Trophoblast cell (in vitro differentiated cells and primary cell): ENCODE data around the gene SLC10A7.

ENCODE experiments used
- DNase-seq, 2 donors: peaks; one replicate each; pipeline ENCODE4 v3.0.0-alpha.2; 2016
- H2AFZ ChIP-seq: 2 replicates; pipeline ENCODE4 v1.6.1; 2013; ENCODE audit warnings: low read length, moderate library complexity, mild to moderate bottlenecking; ENCODE audit not compliant: insufficient read depth, poor library complexity
- H2AK5ac ChIP-seq: 2 replicates; pipeline ENCODE4 v1.6.1; 2013; ENCODE audit warnings: mild to moderate bottlenecking, low read length
- H2BK120ac ChIP-seq: 2 replicates; pipeline ENCODE4 v1.6.1; 2013; ENCODE audit warnings: low read length, mild to moderate bottlenecking, moderate library complexity; ENCODE audit not compliant: insufficient read depth, poor library complexity
- H2BK12ac ChIP-seq: 2 replicates; pipeline ENCODE4 v1.6.1; 2013; ENCODE audit warnings: mild to moderate bottlenecking, low read length, moderate library complexity
- H2BK5ac ChIP-seq: 2 replicates; pipeline ENCODE4 v1.6.1; 2013; ENCODE audit warnings: low read length, low read depth, moderate library complexity, mild to moderate bottlenecking; ENCODE audit not compliant: poor library complexity
- H3K14ac ChIP-seq: 2 replicates; pipeline ENCODE4 v1.6.1; 2013; ENCODE audit warnings: mild to moderate bottlenecking, low read length
- H3K18ac ChIP-seq: 2 replicates; pipeline ENCODE4 v1.6.1; 2013; ENCODE audit warnings: mild to moderate bottlenecking, low read length
- H3K23ac ChIP-seq: 2 replicates; pipeline ENCODE4 v1.6.1; 2013; ENCODE audit warnings: low read length
- H3K27ac ChIP-seq: 2 replicates; pipeline ENCODE4 v1.5.1; 2013; ENCODE audit warnings: low read depth, mild to moderate bottlenecking, inconsistent platforms, low read length, moderate library complexity
- H3K27me3 ChIP-seq: 2 replicates; pipeline ENCODE4 v1.6.1; 2013; ENCODE audit warnings: inconsistent platforms, mild to moderate bottlenecking, low read length, moderate library complexity; ENCODE audit not compliant: insufficient read depth
- H3K36me3 ChIP-seq, 2 experiments: 1 replicate in 1 of 2; 2 replicates in 1 of 2; pipeline ENCODE4 v1.6.1; 2013; ENCODE audit warnings: low read length in 2 of 2, mild to moderate bottlenecking in 2 of 2, moderate library complexity in 1 of 2; ENCODE audit not compliant: insufficient read depth in 2 of 2, control insufficient read depth in 1 of 2
- H3K4ac ChIP-seq: 2 replicates; pipeline ENCODE4 v1.6.1; 2013; ENCODE audit warnings: low read depth, mild to moderate bottlenecking, low read length, moderate library complexity
- H3K4me1 ChIP-seq, 2 experiments: 1 replicate in 1 of 2; 2 replicates in 1 of 2; pipeline ENCODE4 v1.6.1; 2013; ENCODE audit warnings: low read length in 2 of 2, mild to moderate bottlenecking in 2 of 2, moderate library complexity in 1 of 2; ENCODE audit not compliant: insufficient read depth in 2 of 2, control insufficient read depth in 1 of 2
- H3K4me2 ChIP-seq: 2 replicates; pipeline ENCODE4 v1.6.1; 2013; ENCODE audit warnings: inconsistent platforms, mild to moderate bottlenecking, low read length, moderate library complexity
- H3K4me3 ChIP-seq: 2 replicates; pipeline ENCODE4 v1.5.1; 2013; ENCODE audit warnings: mild to moderate bottlenecking, low read depth, low read length, inconsistent platforms
- H3K79me1 ChIP-seq: one replicate; pipeline ENCODE4 v1.6.1; 2013; ENCODE audit warnings: low read length
- H3K79me2 ChIP-seq: 2 replicates; pipeline ENCODE4 v1.6.1; 2013; ENCODE audit warnings: low read length, mild to moderate bottlenecking; ENCODE audit not compliant: control insufficient read depth, insufficient read depth, poor library complexity
- H3K9ac ChIP-seq: 2 replicates; pipeline ENCODE4 v1.6.1; 2013; ENCODE audit warnings: mild to moderate bottlenecking, low read length
- H3K9me3 ChIP-seq: 2 replicates; pipeline ENCODE4 v1.6.1; 2013; ENCODE audit warnings: low read depth, mild to moderate bottlenecking, control low read depth, inconsistent platforms, low read length; ENCODE audit not compliant: insufficient read depth
- H4K12ac ChIP-seq: 2 replicates; pipeline ENCODE4 v1.6.1; 2013; ENCODE audit warnings: low read depth, mild to moderate bottlenecking, low read length, moderate library complexity
- H4K8ac ChIP-seq: 2 replicates; pipeline ENCODE4 v1.6.1; 2013; ENCODE audit warnings: low read depth, mild to moderate bottlenecking, low read length, moderate library complexity
- H4K91ac ChIP-seq: one replicate; pipeline ENCODE4 v1.6.1; 2013; ENCODE audit warnings: low read depth, mild to moderate bottlenecking, low read length, moderate library complexity
- WGBS: extraction: QIAGEN DNeasy Blood & Tissue Kit; methylation state at CpG from one replicate; pipeline ENCODE4 v1.1.7; 2013; ENCODE audit warnings: missing lambda C conversion rate; ENCODE audit not compliant: insufficient read length, insufficient coverage; ENCODE audit errors: extremely low coverage; 5-methylcytosine and 5-hydroxymethylcytosine counted together

SLC10A7 gene

GRCh38 chr4:146255463-146255862 lies 266.3 kb downstream of the SLC10A7 start:
- Histone ChIP-seq H3K18ac (no peak overlapping the region), H3K4ac (no peak overlapping the region), H3K27me3 (no peaks in the 10 kb centered on the region), H2AFZ (no peak overlapping the region), H2BK12ac (no peak overlapping the region), H3K4me3 (no peak overlapping the region), H3K79me1 (no peaks in the 10 kb centered on the region), H3K9me3 (no peaks in the 10 kb centered on the region), H3K36me3 (no peaks in the 10 kb centered on the region), H2AK5ac (no peak overlapping the region), H4K12ac (no peak overlapping the region), H2BK5ac (no peak overlapping the region), H3K27ac (no peak overlapping the region), H3K14ac (no peak overlapping the region), H3K9ac (no peak overlapping the region), H3K4me1 (peaks cover 0 to 2% of the 10 kb centered on the region in 2 experiments), H2BK120ac (no peak overlapping the region), H3K79me2 (no peaks in the 10 kb centered on the region), H3K4me2 (no peak overlapping the region), H3K23ac (no peak overlapping the region), H4K8ac (no peak overlapping the region), H4K91ac (no peak overlapping the region)
- no CpG with 5 or more reads among the region's 1 CpG for WGBS
- peak in 1 of 2 donors; percentile 86 for DNase-seq

DNA sequence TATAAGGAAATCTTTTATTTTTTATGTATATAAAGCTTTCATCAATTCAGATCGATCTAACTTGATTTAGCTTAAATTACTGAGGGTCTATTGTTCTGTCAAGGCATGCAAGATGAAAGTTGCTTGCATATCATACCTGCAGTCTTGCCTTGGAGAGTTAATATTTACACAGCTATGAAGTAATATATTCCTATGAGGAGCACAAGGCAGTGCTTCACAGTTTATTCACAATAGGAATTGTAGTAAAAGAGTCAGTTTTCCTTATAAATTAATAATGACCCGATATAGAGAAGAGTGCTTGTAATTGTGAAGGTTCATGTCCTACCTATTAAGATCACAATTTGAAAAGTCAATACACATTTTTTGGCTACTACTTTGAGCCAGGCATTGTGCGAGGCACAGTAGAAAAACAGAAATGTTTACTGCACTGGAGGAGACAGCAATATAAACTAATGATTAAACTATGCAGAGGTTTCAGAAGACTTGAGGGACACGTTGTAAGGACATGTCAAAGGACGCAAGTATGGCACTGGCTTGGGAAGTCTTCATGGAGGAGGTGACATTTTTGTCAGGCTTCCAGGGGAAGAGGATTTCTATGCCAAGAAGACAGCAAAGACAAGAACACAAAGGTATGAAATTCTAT lies 268.6 kb downstream of the SLC10A7 start:
- H3K36me3 ChIP-seq, result no peaks in the 10 kb centered on the region
- H3K4me3 ChIP-seq, result no peak overlapping the region
- H3K27ac ChIP-seq, result no peak overlapping the region
- no peak overlapping the region for H2AFZ ChIP-seq
- no peak overlapping the region for H3K9ac ChIP-seq
- no peak overlapping the region for H2AK5ac ChIP-seq
- H3K27me3 ChIP-seq, result no peaks in the 10 kb centered on the region
- H3K79me2 ChIP-seq, result no peaks in the 10 kb centered on the region
- H2BK120ac ChIP-seq, result no peak overlapping the region
- H3K4ac ChIP-seq, result no peak overlapping the region
- no peak overlapping the region for H2BK12ac ChIP-seq
- no peak overlapping the region for H3K14ac ChIP-seq
- H3K9me3 ChIP-seq, result no peaks in the 10 kb centered on the region
- H3K79me1 ChIP-seq, result no peaks in the 10 kb centered on the region
- no peak overlapping the region for H3K18ac ChIP-seq
- H4K12ac ChIP-seq, result no peak overlapping the region
- no peak overlapping the region for H3K23ac ChIP-seq
- WGBS, result no CpG with 5 or more reads among the region's 5 CpGs
- H4K8ac ChIP-seq, result no peak overlapping the region
- DNase-seq, result no peak
- no peak overlapping the region for H2BK5ac ChIP-seq
- no peak overlapping the region for H4K91ac ChIP-seq
- no peaks in the 10 kb centered on the region for H3K4me1 ChIP-seq
- no peak overlapping the region for H3K4me2 ChIP-seq

- Histone ChIP-seq H4K12ac (no peak overlapping the region), H2BK120ac (no peak overlapping the region), H2AK5ac (no peak overlapping the region), H3K79me1 (no peaks in the 10 kb centered on the region), H3K14ac (no peak overlapping the region), H4K8ac (no peak overlapping the region), H3K18ac (no peak overlapping the region), H3K27me3 (no peaks in the 10 kb centered on the region), H2BK5ac (no peak overlapping the region), H3K36me3 (no peaks in the 10 kb centered on the region), H3K4me2 (no peak overlapping the region), H2BK12ac (no peak overlapping the region), H3K27ac (no peak overlapping the region), H3K4me3 (no peak overlapping the region), H3K79me2 (no peaks in the 10 kb centered on the region), H4K91ac (no peak overlapping the region), H3K4ac (no peak overlapping the region), H3K4me1 (peaks cover 0 to 2% of the 10 kb centered on the region in 2 experiments), H2AFZ (no peak overlapping the region), H3K9ac (no peak overlapping the region), H3K23ac (no peak overlapping the region), H3K9me3 (no peaks in the 10 kb centered on the region)
- no peak for DNase-seq
- no CpG with 5 or more reads among the region's 2 CpGs for WGBS
Observed at GRCh38 chr4:146247356-146247755, 274.4 kb downstream of the SLC10A7 start.

- no peak overlapping the region for H2BK12ac ChIP-seq
- no peak overlapping the region for H2BK120ac ChIP-seq
- no peak overlapping the region for H3K4me3 ChIP-seq
- H2AFZ ChIP-seq, result no peak overlapping the region
- H4K12ac ChIP-seq, result no peak overlapping the region
- H3K36me3 ChIP-seq, result no peaks in the 10 kb centered on the region
- peaks cover 2 to 3% of the 10 kb centered on the region in 2 experiments for H3K4me1 ChIP-seq
- no peak overlapping the region for H3K9ac ChIP-seq
- no peaks in the 10 kb centered on the region for H3K9me3 ChIP-seq
- no peak overlapping the region for H2AK5ac ChIP-seq
- H3K23ac ChIP-seq, result no peak overlapping the region
- no peak for DNase-seq
- H3K27me3 ChIP-seq, result no peaks in the 10 kb centered on the region
- 100% methylated on average over 2 of the region's 6 CpGs for WGBS
- H3K4me2 ChIP-seq, result no peak overlapping the region
- H3K79me2 ChIP-seq, result no peaks in the 10 kb centered on the region
- no peak overlapping the region for H4K91ac ChIP-seq
- no peaks in the 10 kb centered on the region for H3K79me1 ChIP-seq
- no peak overlapping the region for H3K18ac ChIP-seq
- H3K27ac ChIP-seq, result no peak overlapping the region
- H2BK5ac ChIP-seq, result no peak overlapping the region
- H4K8ac ChIP-seq, result no peak overlapping the region
- H3K14ac ChIP-seq, result no peak overlapping the region
- no peak overlapping the region for H3K4ac ChIP-seq
Observed at GRCh38 chr4:146246381-146246780, 275.4 kb downstream of the SLC10A7 start.
